ENCODE measurements around the gene NPLOC4. TPM values are rescaled to one million over a fixed set of nuclear protein-coding genes. Genes with fewer than 3 reads are reported as not detected.

Gene NPLOC4
- total RNA-seq, 2 experiments from 2014 or later = 75.9 to 87.7 TPM

DNA sequence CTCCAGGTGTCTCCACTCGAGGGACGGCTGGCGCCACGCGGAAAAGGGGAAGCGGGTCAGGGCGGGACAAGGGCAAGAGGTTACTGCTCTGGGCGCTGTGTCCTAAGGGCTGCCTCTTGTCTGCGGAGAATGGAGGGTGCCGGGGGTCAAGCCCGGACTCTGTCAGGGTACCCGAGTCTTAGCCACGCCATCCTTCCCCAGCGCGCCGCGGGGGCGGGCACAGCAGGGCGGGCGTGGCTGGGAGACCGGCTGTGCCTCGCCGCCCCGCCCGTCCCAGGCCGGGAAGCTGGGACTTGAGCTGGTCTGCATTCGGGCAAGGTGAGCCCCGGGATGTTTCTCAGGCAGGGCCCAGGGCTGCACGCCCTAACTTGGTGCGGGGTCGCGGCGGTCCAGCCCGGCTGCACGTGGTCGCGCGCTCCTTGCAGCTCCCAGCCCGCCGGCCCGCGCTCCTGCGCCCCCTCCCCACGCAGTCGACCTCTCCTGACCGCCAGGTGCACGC, 118.1 kb downstream of the NPLOC4 start:
- Mint-ChIP-seq H3K36me3 (ENCODE audit: low read depth) (peaks cover 3% of the 10 kb centered on the region), H3K4me3 (peak overlapping the region; percentile 21), H3K27ac (no peak overlapping the region), H3K27me3 (no peaks in the 10 kb centered on the region), H3K9me3 (no peaks in the 10 kb centered on the region), H3K4me1 (ENCODE audit: low read depth) (peaks cover 25% of the 10 kb centered on the region)
- DNase-seq (peak; percentile 38), ATAC-seq (no peak)
- intact Hi-C loops (cut with micrococcal nuclease) = no loop called here
- POLR2A ChIA-PET = interaction anchor here (1.1 to 3.8 kb wide), 4 partner anchors 10 to 33 kb away, joined by 6 to 14 read pairs (median 9); partner anchors contain the start of gene FAAP100
- TF ChIP-seq, protein P1, sequence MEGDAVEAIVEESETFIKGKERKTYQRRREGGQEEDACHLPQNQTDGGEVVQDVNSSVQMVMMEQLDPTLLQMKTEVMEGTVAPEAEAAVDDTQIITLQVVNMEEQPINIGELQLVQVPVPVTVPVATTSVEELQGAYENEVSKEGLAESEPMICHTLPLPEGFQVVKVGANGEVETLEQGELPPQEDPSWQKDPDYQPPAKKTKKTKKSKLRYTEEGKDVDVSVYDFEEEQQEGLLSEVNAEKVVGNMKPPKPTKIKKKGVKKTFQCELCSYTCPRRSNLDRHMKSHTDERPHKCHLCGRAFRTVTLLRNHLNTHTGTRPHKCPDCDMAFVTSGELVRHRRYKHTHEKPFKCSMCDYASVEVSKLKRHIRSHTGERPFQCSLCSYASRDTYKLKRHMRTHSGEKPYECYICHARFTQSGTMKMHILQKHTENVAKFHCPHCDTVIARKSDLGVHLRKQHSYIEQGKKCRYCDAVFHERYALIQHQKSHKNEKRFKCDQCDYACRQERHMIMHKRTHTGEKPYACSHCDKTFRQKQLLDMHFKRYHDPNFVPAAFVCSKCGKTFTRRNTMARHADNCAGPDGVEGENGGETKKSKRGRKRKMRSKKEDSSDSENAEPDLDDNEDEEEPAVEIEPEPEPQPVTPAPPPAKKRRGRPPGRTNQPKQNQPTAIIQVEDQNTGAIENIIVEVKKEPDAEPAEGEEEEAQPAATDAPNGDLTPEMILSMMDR (IDR thresholded peaks at IDR 0.05) = no peak
- CTCF ChIA-PET = interaction anchor here (1.0 to 2.2 kb wide), 5 partner anchors 33 to 144 kb away, joined by 3 to 11 read pairs (median 5); partner anchors contain the start of gene FAAP100

GRCh38 chr17:81518113-81518784, 118.7 kb downstream of the NPLOC4 start:
- Mint-ChIP-seq H3K36me3 (ENCODE audit: low read depth) (peaks cover 3% of the 10 kb centered on the region), H3K4me1 (ENCODE audit: low read depth) (peaks cover 25% of the 10 kb centered on the region), H3K27ac (peak overlapping the region; percentile 46), H3K9me3 (no peaks in the 10 kb centered on the region), H3K27me3 (no peaks in the 10 kb centered on the region), H3K4me3 (peak overlapping the region; percentile 45)
- TF ChIP-seq, protein P1 (IDR thresholded peaks at IDR 0.05) = no peak
- DNase-seq (no peak), ATAC-seq (no peak)
- intact Hi-C loops (cut with micrococcal nuclease) = no loop called here
- CTCF ChIA-PET = interaction anchor here (1.1 to 2.2 kb wide), 4 partner anchors 33 to 144 kb away, joined by 3 to 11 read pairs (median 6); partner anchors contain the start of gene FAAP100
- POLR2A ChIA-PET = interaction anchor here (0.8 to 3.8 kb wide), 8 partner anchors 9 to 273 kb away, joined by 3 to 14 read pairs (median 3); partner anchors contain the start of genes FAAP100 and MRPL12

GRCh38 chr17:81517339-81518112, 119.4 kb downstream of the NPLOC4 start:
- DNase-seq (peak; percentile 49), ATAC-seq (no peak)
- Mint-ChIP-seq H3K4me1 (ENCODE audit: low read depth) (peaks cover 25% of the 10 kb centered on the region), H3K36me3 (ENCODE audit: low read depth) (peaks cover 3% of the 10 kb centered on the region), H3K9me3 (no peaks in the 10 kb centered on the region), H3K27ac (peak overlapping the region; percentile 46), H3K4me3 (peak overlapping the region; percentile 45), H3K27me3 (no peaks in the 10 kb centered on the region)
- intact Hi-C loops (cut with micrococcal nuclease) = no loop called here
- ChIA-PET POLR2A (interaction anchor here (0.8 to 3.8 kb wide), 9 partner anchors 8 to 272 kb away, joined by 3 to 14 read pairs (median 3); partner anchors contain the start of genes FAAP100 and MRPL12), CTCF (interaction anchor here (1.5 to 2.2 kb wide), 2 partner anchors 33 to 83 kb away, joined by 5 to 11 read pairs; no protein-coding TSS in a partner anchor)
- TF ChIP-seq, protein P1 (IDR thresholded peaks at IDR 0.05) = no peak

DNA sequence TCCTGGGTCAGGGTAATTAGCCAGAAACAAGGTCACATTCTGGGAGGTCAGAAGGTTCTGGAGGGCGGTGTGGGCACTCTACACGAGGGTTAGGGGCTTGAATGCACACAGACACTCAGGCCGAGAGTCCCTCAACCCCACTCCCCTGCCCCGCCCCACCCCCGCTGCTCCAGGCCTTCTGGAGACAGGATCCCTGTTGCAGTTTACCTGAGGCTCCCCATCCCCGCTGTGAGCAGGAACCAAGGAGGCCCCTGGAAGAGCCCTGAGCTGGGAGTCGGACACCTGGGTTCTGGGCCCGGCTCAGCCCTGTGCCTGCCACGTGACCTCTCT, 119.9 kb downstream of the NPLOC4 start:
- Mint-ChIP-seq H3K4me3 (peak overlapping the region; percentile 88), H3K4me1 (ENCODE audit: low read depth) (peaks cover 25% of the 10 kb centered on the region), H3K27ac (no peak overlapping the region), H3K36me3 (ENCODE audit: low read depth) (peaks cover 6% of the 10 kb centered on the region), H3K9me3 (no peaks in the 10 kb centered on the region), H3K27me3 (no peaks in the 10 kb centered on the region)
- CTCF ChIA-PET = interaction anchor here (1.4 to 1.5 kb wide), 2 partner anchors 32 to 84 kb away, joined by 5 to 6 read pairs; no protein-coding TSS in a partner anchor
- DNase-seq = no peak
- ATAC-seq = no peak
- POLR2A ChIA-PET = interaction anchor here (1.1 to 3.8 kb wide), 4 partner anchors 8 to 240 kb away, joined by 3 to 14 read pairs (median 8); partner anchors contain the start of gene FAAP100
- TF ChIP-seq, protein P1 (IDR thresholded peaks at IDR 0.05) = no peak
- intact Hi-C loops (cut with micrococcal nuclease) = no loop called here

Data from activated CD8-positive, alpha-beta T cell treated with anti-CD3 and anti-CD28 coated beads for 36 hours (primary cell).